BJ (cell line): Measurements from ENCODE around the gene SSNA1. TPM values are rescaled to one million over a fixed set of nuclear protein-coding genes. Genes with fewer than 3 reads are reported as not detected.

Experiments
- CTCF ChIA-PET: fragments of 350-600 bp; formaldehyde crosslinking; extraction: SDS; loops from one replicate; lab custom pipeline; 2021; ENCODE audit warnings: antibody characterized with exemption, inconsistent platforms; lab: Yijun Ruan, JAX
- POLR2A ChIA-PET: fragments of 300-600 bp; sonication (Branson Sonifier 250); formaldehyde crosslinking; extraction: SDS; loops from one replicate; lab custom pipeline; 2021; ENCODE audit warnings: antibody characterized with exemption; lab: Charles Lee
- DNase-seq: peaks from one replicate; pipeline ENCODE4 v3.0.0-alpha.2; 2011; ENCODE audit warnings: low read depth
- H3K27me3 ChIP-seq: 2 replicates; pipeline ENCODE4 v1.6.0; 2011; ENCODE audit warnings: low read length; ENCODE audit not compliant: control insufficient read depth, insufficient read depth
- H3K36me3 ChIP-seq: 2 replicates; pipeline ENCODE4 v1.5.1; 2011; ENCODE audit warnings: low read length; ENCODE audit not compliant: control insufficient read depth, insufficient read depth
- H3K4me3 ChIP-seq: 2 replicates; pipeline ENCODE4 v1.5.1; 2011; ENCODE audit warnings: low read depth, mild to moderate bottlenecking, control low read depth, low read length
- polyA plus RNA-seq: library from polyadenylated mRNA; depleted of rRNA; stranded (reverse); fragments of >200 nt; gene quantifications from 2 replicates; pipeline ENCODE4 v1.2.3, GENCODE V29; 2011
- TF ChIP-seq, protein P1 (sequence below): IDR thresholded peaks from 2 replicates; pipeline ENCODE4 v1.5.1; 2011; ENCODE audit warnings: low read depth, mild to moderate bottlenecking, control low read depth, inconsistent platforms, low read length, moderate library complexity; ENCODE audit not compliant: insufficient read depth

The SSNA1 gene
- polyA plus RNA-seq, 1 experiment = 81.4 TPM

DNA sequence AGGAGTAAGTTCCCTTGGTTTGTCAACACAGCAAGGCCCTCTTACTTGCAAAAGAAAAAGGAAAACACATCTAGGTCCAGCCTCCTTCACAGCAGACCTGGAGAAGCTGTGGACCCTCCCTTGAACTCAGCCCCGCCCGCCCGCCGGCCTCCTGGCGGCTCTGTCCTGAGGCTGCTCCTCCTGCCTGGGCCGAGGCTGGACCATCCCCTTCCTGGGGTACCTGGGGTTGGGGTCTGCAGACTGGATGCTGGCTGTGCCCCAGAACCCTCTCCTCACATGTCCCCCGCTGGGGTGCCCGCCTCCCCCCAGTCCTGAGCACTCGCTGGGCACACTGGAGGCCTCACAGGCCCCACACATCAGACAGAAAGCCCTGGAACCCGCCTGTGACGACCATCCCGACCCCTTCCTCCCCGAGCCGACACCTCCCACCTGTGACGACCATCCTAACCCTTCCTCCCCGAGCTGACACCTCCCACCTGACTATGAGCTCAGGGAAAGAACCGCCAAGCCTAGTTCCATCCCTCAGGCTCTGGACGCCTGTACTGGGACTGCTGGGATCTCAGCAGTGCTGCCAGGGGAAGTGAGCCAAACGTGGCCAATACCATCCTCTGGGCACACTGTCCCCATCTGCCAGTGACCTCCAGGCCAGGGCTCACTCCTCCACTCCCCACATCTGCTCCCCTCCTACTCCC lies 9.4 kb upstream of the SSNA1 start:
- POLR2A ChIA-PET = no interaction called here
- CTCF ChIA-PET = interaction anchor here (1.2 kb wide), 1 partner anchor 24 kb away, joined by 3 read pairs; no protein-coding TSS in a partner anchor
- no peaks in the 10 kb centered on the region for H3K27me3 ChIP-seq
- DNase-seq = no peak
- TF ChIP-seq, protein P1, sequence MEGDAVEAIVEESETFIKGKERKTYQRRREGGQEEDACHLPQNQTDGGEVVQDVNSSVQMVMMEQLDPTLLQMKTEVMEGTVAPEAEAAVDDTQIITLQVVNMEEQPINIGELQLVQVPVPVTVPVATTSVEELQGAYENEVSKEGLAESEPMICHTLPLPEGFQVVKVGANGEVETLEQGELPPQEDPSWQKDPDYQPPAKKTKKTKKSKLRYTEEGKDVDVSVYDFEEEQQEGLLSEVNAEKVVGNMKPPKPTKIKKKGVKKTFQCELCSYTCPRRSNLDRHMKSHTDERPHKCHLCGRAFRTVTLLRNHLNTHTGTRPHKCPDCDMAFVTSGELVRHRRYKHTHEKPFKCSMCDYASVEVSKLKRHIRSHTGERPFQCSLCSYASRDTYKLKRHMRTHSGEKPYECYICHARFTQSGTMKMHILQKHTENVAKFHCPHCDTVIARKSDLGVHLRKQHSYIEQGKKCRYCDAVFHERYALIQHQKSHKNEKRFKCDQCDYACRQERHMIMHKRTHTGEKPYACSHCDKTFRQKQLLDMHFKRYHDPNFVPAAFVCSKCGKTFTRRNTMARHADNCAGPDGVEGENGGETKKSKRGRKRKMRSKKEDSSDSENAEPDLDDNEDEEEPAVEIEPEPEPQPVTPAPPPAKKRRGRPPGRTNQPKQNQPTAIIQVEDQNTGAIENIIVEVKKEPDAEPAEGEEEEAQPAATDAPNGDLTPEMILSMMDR = no peak
- H3K36me3 ChIP-seq = peaks cover 27% of the 10 kb centered on the region
- no peak overlapping the region for H3K4me3 ChIP-seq

DNA sequence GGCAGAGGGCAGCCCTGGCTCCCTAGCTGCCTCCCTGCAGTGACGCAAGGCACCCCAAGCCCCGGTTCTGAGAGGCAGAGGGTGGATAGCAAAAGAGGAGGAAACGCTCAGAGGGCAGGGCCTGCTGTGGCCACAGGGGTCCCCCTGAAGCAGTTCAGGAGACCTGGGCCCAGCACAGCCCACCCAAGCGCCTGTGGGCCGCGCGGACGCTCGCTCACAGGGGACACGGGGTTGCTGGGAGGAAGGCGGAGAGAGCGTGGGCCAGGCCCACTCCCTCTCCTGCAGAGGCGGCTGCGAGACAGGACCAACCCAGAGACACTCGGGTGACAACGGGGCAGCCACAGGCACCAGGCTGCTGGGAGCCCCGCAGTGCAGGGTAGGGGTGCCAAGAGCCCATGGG lies 8.7 kb upstream of the SSNA1 start:
- Histone ChIP-seq H3K4me3 (no peak overlapping the region), H3K36me3 (peaks cover 32% of the 10 kb centered on the region), H3K27me3 (no peaks in the 10 kb centered on the region)
- POLR2A ChIA-PET = interaction anchor here (0.6 kb wide), 1 partner anchor 9 kb away, joined by 3 read pairs; no protein-coding TSS in a partner anchor
- CTCF ChIA-PET = no interaction called here
- TF ChIP-seq, protein P1 = no peak
- DNase-seq = no peak

DNA sequence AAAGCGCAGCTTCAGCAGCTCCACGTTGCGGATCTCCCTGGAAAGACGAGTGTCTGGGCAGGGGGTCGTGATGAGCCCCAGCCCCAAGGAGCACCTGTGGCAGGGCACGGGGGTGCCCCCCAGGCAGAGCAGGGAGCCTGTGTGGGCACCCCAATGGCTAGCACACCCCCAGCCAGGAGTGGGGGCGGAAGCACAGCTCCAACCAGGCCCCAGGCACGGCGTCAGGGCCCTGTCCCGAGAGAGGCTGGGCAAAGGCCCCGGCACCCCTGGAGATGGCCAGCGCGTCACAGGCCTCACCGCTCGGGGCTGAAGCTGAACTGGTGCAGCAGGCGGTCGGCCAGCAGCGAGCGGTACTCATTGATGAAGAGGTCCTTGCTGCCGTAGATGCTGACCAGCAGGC lies 8.0 kb upstream of the SSNA1 start:
- POLR2A ChIA-PET = interaction anchor here (0.6 kb wide), 1 partner anchor 10 kb away, joined by 3 read pairs; no protein-coding TSS in a partner anchor

DNA sequence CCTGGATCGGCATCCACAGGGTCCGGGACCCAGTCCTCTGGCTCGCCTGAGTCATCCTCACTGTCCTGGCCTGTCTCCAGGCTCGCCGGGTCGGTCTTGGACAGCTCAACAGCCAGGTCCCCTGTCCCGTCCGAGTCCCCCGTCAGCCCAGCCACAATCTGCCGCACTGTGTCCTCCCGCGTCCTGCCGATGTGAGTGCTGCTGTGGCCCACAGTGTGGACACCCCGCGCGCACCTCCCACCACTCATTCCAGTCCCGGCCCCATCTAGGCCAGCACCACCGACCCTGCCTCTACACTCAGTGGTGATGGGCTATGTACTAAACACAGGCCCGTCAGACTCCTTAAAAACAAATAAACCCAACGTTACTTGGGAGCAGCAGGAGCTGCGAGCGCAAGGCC lies 6.8 kb upstream of the SSNA1 start:
- Histone ChIP-seq H3K27me3 (no peaks in the 10 kb centered on the region), H3K36me3 (peaks cover 36% of the 10 kb centered on the region), H3K4me3 (no peak overlapping the region)
- TF ChIP-seq, protein P1 = no peak
- no peak for DNase-seq
- ChIA-PET CTCF (interaction anchor here (1.1 kb wide), 1 partner anchor 45 kb away, joined by 4 read pairs; the partner anchor contains the start of gene RNF224), POLR2A (no interaction called here)

More for the DNA sequence above, 8.0 kb upstream of the SSNA1 start:
- CTCF ChIA-PET = interaction anchor here (1.1 kb wide), 1 partner anchor 47 kb away, joined by 4 read pairs; the partner anchor contains the start of gene RNF224
- H3K27me3 ChIP-seq = no peaks in the 10 kb centered on the region
- H3K4me3 ChIP-seq = no peak overlapping the region
- DNase-seq = no peak
- TF ChIP-seq, protein P1 = no peak
- peaks cover 35% of the 10 kb centered on the region for H3K36me3 ChIP-seq

DNA sequence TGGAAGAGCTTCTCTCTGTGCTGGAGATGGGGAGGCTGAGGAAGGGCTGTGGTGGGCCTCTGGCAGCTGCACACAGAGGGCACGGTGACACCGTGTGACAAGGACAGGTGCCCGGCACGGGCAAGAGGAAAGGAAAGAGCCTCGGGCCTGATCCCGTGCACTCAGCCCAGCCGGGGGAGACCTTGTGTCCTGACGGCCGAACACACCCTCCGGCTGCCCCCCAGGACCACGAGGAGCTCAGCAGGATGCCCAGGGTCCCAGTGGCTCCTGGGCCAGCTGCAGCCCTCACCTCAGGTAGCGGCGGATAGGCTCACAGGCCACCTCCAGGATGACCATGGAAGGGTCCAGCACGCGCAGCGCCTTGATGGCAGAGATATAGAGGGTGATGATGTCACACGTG lies 5.6 kb upstream of the SSNA1 start:
- CTCF ChIA-PET = interaction anchor here (0.5 kb wide), 1 partner anchor 394 kb away, joined by 3 read pairs; no protein-coding TSS in a partner anchor
- TF ChIP-seq, protein P1 = no peak
- H3K36me3 ChIP-seq = peaks cover 38% of the 10 kb centered on the region

More for the DNA sequence above, 5.6 kb upstream of the SSNA1 start:
- Histone ChIP-seq H3K27me3 (no peaks in the 10 kb centered on the region), H3K4me3 (no peak overlapping the region)
- POLR2A ChIA-PET = no interaction called here
- DNase-seq = no peak
